Progenitor cell of endocrine pancreas (in vitro differentiated cells): ENCODE results near the gene TCF12. TPM values are rescaled to one million over a fixed set of nuclear protein-coding genes. Genes with fewer than 3 reads are reported as not detected.
A peak's percentile ranks its signal among the peaks of the same experiment; 100 is the strongest.

Experiments used
- DNase-seq: peaks from one replicate; pipeline ENCODE4 v3.0.0; 2021; ENCODE audit warnings: low spot score; ENCODE audit not compliant: unreplicated experiment
- H3K27ac Mint-ChIP-seq: 2 replicates; pipeline ENCODE4 v1.8.0; 2021; ENCODE audit warnings: mild to moderate bottlenecking, moderate library complexity, mixed read lengths
- H3K27me3 Mint-ChIP-seq: 2 replicates; pipeline ENCODE4 v1.8.0; 2021; ENCODE audit warnings: mixed read lengths
- H3K36me3 Mint-ChIP-seq: 2 replicates; pipeline ENCODE4 v1.8.0; 2022; ENCODE audit warnings: mixed read lengths; ENCODE audit not compliant: insufficient read depth
- H3K4me1 Mint-ChIP-seq: 2 replicates; pipeline ENCODE4 v1.8.0; 2021; ENCODE audit warnings: low read depth, mixed read lengths
- H3K4me3 Mint-ChIP-seq: 2 replicates; pipeline ENCODE4 v1.8.0; 2021; ENCODE audit warnings: low read depth, mild to moderate bottlenecking, moderate library complexity, mixed read lengths
- H3K9me3 Mint-ChIP-seq: 2 replicates; pipeline ENCODE4 v1.8.0; 2021; ENCODE audit warnings: low read depth, mixed read lengths
- total RNA-seq: library from RNA; stranded (reverse); gene quantifications from 2 replicates; pipeline ENCODE4 v1.2.1, GENCODE V29; 2021
- TF ChIP-seq, protein P1 (sequence below): fragments of 200-600 bp; sonication (generic); IDR thresholded peaks from one replicate; pipeline ENCODE4 v1.5.0; 2021; ENCODE audit warnings: antibody characterized with exemption, mild to moderate bottlenecking; ENCODE audit not compliant: unreplicated experiment

The TCF12 gene
- total RNA-seq, 1 donor from 2014 or later, result 164 TPM

GRCh38 chr15:57235186-57235585 lies 316.7 kb downstream of the TCF12 start:
- Mint-ChIP-seq H3K4me3 (no peak overlapping the region), H3K4me1 (peaks cover 24% of the 10 kb centered on the region), H3K27ac (no peak overlapping the region), H3K36me3 (peaks cover 23% of the 10 kb centered on the region), H3K9me3 (no peaks in the 10 kb centered on the region), H3K27me3 (no peaks in the 10 kb centered on the region)
- no peak for DNase-seq
- TF ChIP-seq, protein P1, sequence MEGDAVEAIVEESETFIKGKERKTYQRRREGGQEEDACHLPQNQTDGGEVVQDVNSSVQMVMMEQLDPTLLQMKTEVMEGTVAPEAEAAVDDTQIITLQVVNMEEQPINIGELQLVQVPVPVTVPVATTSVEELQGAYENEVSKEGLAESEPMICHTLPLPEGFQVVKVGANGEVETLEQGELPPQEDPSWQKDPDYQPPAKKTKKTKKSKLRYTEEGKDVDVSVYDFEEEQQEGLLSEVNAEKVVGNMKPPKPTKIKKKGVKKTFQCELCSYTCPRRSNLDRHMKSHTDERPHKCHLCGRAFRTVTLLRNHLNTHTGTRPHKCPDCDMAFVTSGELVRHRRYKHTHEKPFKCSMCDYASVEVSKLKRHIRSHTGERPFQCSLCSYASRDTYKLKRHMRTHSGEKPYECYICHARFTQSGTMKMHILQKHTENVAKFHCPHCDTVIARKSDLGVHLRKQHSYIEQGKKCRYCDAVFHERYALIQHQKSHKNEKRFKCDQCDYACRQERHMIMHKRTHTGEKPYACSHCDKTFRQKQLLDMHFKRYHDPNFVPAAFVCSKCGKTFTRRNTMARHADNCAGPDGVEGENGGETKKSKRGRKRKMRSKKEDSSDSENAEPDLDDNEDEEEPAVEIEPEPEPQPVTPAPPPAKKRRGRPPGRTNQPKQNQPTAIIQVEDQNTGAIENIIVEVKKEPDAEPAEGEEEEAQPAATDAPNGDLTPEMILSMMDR, result no peak

DNA sequence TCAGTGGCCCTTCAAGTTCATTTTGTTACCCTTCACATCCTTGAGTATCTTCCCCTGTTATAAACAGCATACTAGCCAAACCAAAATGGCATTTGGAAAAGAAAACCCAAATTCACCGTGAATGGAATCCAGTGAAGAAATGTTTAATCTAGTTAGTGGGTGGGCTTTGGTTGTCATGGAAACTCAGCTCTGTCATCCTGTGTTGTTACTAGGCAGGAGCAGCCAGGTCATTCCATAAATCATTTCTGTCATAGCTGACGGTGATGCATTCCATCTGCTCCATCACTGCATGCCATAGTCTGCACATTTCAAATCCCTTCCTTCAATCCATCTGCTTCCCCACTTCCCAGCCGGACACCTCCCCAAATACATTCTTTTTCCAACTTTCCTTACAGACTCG lies 317.4 kb downstream of the TCF12 start:
- peaks cover 23% of the 10 kb centered on the region for H3K36me3 Mint-ChIP-seq
- DNase-seq, result no peak
- no peak overlapping the region for H3K4me3 Mint-ChIP-seq
- H3K27ac Mint-ChIP-seq, result peak overlapping the region; percentile 4
- H3K27me3 Mint-ChIP-seq, result no peaks in the 10 kb centered on the region
- TF ChIP-seq, protein P1, result no peak
- H3K4me1 Mint-ChIP-seq, result peaks cover 21% of the 10 kb centered on the region
- H3K9me3 Mint-ChIP-seq, result no peaks in the 10 kb centered on the region

DNA sequence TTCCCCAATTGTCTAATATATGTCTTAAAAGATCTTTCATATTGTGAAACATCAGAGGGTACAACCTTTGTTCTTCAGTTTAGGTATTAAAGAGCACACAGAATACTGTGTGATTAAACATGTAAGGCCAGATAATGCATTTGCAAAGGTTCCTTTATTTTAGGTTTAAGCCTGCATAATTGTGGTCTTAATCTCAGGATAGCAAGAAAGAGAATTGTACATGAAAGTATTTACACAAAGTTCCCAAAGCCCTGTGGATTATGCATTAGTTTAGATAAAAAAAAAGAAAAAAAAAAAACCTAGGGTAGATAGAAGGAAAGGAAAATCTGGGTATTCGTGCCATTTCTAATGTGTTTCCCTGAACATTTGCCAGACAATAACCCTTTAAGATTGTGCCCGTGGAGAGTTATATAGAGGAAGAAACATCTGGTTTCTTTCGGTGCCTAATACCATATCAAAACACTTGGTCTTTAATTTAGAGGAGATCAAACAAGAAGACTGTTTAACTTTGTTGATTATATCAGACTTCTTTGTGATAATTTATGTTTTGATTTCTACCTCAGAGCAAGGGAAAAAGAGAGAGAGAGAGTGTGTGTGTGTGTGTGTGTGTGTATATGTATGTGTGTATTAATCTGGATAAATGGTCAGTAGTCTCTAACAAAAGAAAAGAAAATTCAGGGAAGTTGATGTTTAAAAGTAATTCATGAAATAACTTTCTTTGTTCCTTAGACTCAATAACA lies 318.3 kb downstream of the TCF12 start:
- H3K36me3 Mint-ChIP-seq, result peaks cover 23% of the 10 kb centered on the region
- H3K27ac Mint-ChIP-seq, result peak overlapping the region; percentile 58
- no peaks in the 10 kb centered on the region for H3K9me3 Mint-ChIP-seq
- DNase-seq, result no peak
- no peaks in the 10 kb centered on the region for H3K27me3 Mint-ChIP-seq
- TF ChIP-seq, protein P1, result no peak
- no peak overlapping the region for H3K4me3 Mint-ChIP-seq
- peaks cover 21% of the 10 kb centered on the region for H3K4me1 Mint-ChIP-seq

GRCh38 chr15:57237301-57237642 lies 318.8 kb downstream of the TCF12 start:
- no peak for DNase-seq
- Mint-ChIP-seq H3K27me3 (no peaks in the 10 kb centered on the region), H3K4me1 (peaks cover 21% of the 10 kb centered on the region), H3K4me3 (no peak overlapping the region), H3K27ac (peak overlapping the region; percentile 21), H3K36me3 (peaks cover 24% of the 10 kb centered on the region), H3K9me3 (no peaks in the 10 kb centered on the region)
- TF ChIP-seq, protein P1, result no peak

DNA sequence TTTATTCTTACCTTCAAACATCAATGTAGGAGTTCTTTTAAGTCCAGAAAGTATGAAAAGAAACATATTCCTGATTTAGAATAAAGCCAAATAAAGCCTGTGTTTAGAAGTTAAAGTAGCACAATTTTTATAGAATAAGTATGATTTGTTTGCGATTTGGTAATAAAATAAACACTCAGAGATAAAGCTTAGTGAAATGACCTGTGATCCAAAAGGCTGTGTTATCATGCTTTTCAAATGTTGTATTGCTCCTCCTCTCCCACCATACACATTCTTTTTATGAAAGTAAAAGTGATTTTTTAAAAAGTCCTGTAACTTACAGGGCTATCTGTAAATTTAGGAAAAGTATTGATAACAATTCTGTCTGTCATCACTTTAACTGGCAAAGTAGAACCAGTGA lies 319.2 kb downstream of the TCF12 start:
- H3K4me1 Mint-ChIP-seq, result peaks cover 21% of the 10 kb centered on the region
- H3K4me3 Mint-ChIP-seq, result no peak overlapping the region
- H3K9me3 Mint-ChIP-seq, result no peaks in the 10 kb centered on the region
- no peak overlapping the region for H3K27ac Mint-ChIP-seq
- H3K36me3 Mint-ChIP-seq, result peaks cover 22% of the 10 kb centered on the region
- TF ChIP-seq, protein P1, result no peak
- DNase-seq, result no peak
- H3K27me3 Mint-ChIP-seq, result no peaks in the 10 kb centered on the region
